ENCODE measurements around the gene POLD2.

POLD2 gene

DNA sequence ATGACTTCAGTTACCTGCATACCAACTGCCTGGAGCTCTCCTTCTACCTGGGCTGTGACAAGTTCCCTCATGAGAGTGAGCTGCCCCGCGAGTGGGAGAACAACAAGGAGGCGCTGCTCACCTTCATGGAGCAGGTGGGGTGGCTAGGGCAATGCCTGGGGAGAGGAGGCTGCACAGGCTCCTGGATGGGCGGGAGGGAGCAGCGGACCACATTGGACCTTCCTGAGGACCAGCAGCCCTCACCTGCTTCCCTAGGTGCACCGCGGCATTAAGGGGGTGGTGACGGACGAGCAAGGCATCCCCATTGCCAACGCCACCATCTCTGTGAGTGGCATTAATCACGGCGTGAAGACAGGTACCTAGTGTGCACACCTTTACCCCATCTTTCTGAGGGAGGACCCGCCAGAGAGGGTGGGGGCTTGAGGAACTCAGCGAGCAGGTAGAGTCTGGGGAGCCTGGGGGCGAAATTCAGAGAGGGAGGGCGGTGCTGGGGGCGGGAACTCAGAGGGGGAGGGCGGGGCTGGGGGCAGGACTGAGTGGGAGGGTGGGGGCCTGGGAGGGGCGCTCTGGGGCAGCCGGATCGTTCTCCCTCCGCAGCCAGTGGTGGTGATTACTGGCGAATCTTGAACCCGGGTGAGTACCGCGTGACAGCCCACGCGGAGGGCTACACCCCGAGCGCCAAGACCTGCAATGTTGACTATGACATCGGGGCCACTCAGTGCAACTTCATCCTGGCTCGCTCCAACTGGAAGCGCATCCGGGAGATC, 10.2 kb downstream of the POLD2 start:
- no peak for DNase-seq

DNA sequence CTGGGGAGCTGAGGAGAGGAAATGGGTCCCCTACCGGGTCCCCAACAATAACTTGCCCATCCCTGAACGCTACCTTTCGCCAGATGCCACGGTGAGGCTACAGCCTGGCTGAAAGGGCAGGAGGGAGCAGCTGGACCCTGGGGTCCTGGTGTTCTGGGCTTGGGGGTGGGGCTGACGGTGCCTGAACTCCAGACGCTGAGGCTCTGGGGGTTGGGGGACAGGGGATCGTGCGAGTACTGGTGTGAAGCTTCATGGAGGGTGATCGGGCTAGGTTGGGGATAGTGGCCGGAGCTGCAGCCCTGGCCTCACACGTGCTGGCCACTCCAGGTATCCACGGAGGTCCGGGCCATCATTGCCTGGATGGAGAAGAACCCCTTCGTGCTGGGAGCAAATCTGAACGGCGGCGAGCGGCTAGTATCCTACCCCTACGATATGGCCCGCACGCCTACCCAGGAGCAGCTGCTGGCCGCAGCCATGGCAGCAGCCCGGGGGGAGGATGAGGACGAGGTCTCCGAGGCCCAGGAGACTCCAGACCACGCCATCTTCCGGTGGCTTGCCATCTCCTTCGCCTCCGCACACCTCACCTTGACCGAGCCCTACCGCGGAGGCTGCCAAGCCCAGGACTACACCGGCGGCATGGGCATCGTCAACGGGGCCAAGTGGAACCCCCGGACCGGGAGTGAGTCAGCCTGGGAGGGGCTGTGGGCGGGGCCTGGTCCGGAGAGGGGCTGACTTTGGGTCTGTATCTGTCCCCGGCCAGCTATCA, 10.9 kb downstream of the POLD2 start:
- no peak for DNase-seq

DNA sequence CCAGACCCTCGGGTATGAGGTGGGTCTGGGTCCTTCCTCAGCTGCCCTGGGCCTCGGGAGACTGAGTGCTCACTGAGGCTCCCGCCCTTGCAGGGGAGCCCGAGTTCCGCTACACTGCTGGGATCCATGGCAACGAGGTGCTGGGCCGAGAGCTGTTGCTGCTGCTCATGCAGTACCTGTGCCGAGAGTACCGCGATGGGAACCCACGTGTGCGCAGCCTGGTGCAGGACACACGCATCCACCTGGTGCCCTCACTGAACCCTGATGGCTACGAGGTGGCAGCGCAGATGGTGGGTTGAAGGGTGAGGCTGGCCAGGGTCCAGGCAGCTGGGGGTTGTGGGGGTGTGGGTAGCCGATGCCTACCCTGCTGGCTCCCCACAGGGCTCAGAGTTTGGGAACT, 11.6 kb downstream of the POLD2 start:
- DNase-seq, result no peak

DNA sequence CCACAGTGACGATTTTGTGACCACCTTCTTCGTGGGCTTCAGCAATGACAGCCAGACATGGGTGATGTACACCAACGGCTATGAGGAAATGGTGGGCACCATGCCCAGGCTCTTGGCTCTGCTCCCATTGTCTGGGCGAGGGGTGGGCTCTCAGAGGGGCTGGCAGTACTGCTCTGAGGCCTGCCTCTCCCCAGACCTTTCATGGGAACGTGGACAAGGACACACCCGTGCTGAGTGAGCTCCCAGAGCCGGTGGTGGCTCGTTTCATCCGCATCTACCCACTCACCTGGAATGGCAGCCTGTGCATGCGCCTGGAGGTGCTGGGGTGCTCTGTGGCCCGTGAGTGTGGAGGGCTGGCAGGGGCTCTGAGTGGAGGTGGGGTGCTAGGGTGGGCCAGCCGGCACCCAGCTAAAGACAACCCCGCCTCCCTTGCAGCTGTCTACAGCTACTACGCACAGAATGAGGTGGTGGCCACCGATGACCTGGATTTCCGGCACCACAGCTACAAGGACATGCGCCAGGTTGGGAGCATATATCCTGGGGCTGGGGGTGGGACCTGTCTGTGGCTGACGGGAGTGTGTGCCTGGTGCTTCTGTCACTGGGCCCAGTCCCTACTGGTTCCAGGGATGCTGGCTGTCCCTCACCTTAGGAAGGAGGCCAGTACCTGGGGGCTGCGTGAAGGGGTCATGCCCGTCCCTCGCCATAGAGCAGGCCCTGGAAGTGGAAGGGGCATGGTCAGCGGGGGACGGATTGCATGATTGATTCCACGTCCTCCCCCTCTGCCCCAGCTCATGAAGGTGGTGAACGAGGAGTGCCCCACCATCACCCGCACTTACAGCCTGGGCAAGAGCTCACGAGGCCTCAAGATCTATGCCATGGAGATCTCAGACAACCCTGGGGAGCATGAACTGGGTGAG, 12.4 kb downstream of the POLD2 start:
- no peak for DNase-seq

DNA sequence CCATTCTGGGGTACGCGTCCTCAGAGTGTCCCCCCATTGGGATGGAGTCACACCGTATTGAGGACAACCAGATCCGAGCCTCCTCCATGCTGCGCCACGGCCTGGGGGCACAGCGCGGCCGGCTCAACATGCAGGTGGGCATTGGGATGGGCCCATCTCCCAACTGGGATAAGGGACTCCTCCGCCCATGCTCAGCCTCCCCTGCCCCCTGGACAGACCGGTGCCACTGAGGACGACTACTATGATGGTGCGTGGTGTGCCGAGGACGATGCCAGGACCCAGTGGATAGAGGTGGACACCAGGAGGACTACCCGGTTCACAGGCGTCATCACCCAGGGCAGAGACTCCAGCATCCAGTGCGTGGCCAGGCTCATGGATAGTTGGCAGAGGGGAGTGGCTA, 13.4 kb downstream of the POLD2 start:
- DNase-seq, result no peak

DNA sequence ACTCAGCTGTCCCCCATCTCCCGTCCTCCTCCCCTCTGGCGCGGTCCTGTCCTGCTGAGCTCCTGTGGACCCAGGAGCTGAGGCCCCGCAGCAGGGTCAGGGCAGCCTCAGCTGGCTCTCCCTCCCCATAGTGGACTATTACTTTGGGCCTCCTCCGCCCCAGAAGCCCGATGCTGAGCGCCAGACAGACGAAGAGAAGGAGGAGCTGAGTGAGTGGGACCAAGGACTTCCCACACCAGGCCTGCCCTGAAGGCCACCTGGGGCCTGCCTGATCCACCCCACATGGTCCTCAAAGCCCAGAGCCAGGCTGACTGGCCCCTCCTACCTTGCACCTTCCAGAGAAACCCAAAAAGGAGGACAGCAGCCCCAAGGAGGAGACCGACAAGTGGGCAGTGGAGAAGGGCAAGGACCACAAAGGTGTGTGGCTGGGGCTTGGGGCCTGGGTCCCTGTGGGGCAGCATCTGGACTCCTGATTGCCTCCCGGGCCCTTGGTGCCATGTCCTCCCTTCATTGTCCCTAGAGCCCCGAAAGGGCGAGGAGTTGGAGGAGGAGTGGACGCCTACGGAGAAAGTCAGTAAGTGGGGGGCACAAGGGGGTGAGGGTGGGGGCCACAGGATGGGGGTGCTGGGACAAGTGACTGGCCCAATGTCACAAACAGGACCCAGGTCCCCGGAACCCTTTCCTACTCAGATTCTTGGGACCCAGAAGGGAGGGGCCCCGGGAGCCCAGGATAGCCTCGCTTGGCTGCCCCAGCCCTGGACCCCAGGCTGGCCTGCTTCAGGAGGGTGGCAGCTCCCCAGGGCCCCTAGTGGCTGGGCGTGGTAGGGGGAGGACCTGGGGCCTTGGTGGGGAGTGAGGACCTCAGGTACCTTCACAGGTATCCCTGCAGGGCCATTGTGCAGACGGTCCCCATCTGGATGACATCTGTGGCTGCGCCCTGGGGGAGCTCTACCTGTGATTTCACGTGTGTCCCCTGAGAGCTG, 14.3 kb downstream of the POLD2 start:
- no peak for DNase-seq

DNA sequence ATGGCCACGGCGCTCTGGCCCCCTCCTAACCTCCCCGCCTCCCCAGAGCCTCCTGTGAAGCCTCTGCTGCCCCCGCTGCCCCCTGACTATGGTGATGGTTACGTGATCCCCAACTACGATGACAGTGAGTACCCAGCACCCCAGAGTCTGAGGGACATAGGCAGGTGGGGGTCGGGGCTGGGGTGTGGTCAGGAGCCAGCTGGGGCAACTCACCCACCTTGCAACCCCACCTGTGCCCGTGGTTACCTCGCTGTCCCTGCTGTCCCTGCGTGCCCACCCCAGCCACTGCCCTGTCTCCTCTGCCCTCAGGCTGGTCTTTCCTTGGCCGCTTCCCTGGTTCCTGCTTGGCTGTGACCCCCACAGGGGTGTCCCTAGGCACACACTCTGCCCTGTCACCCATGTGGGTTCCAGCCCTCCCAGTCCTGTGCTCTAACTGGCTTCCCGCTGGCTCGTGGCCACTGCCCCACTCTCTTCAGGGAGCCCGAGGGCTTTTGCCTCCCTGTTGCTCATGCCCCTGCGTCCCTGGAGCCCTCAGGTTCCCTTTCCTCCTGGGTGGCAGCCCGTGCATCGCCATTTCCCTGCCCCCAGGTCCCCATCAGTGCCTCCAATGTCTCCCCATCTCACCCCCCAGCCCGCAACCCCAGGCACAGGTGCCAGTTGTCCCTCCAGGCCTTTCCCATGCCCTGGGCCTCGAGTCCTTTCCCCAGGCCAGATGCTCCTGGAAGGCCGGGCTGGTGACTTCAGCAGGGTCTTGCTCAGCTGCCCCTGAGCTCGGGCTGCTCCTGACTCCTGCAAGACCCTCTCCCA, 15.2 kb downstream of the POLD2 start:
- DNase-seq, result no peak

DNA sequence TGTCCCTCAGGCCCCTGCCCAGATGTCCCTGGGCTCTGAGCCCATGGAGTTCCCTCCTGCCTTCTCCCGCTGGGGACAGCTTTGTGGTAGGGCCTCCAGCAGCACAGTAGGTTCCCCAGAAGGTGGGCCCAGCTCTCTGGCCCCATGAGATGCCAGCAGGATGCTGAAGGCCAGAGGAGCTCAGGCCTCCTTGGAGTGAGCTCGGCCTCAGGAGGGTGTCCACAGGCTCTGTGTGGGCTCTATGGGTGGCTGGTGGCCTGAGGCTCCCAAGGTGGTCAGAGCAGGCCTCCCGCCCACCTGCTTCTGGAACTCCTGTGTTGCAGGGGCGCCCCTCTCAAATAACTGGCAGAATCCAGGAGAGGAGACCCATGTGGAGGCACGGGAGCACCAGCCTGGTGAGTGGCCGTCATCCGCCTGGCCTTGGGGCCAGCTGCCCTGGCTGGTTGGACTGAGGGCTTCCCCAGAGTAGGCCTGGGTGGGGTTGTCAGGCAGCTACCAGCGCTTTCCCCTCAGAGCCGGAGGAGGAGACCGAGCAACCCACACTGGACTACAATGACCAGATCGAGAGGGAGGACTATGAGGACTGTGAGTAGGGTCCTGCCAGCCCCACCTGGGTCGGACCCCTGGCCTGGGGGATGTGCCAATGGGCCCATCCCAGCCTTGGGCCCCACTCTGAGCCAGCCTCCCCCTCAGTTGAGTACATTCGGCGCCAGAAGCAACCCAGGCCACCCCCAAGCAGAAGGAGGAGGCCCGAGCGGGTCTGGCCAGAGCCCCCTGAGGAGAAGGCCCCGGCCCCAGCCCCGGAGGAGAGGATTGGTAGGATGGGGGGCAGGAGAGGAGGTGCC, 16.0 kb downstream of the POLD2 start:
- no peak for DNase-seq

DNA sequence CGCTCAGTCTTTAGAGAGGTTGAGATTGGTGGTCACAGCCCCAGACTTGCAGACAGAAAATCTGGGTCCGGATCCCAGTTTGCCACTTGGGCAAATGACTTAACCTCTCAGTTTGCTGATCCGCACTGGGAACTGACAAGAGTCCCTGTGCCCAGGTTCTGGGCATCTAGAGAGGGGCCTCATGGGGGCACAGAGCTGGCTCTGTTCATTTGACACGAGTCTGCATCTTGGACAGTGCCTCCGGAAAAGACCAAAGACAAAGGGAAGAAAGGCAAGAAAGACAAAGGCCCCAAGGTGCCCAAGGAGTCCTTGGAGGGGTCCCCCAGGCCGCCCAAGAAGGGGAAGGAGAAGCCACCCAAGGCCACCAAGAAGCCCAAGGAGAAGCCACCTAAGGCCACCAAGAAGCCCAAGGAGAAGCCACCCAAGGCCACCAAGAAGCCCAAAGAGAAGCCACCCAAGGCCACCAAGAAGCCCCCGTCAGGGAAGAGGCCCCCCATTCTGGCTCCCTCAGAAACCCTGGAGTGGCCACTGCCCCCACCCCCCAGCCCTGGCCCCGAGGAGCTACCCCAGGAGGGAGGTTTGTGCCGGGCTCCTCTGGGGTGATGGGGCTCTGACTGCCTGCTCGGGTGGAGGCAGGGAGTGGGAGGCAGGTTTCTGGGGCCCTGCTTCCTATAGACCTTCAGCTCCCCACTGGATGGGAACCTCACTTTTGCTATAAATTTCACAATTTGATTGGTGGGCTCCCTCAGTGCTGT, 16.9 kb downstream of the POLD2 start:
- DNase-seq, result no peak

DNA sequence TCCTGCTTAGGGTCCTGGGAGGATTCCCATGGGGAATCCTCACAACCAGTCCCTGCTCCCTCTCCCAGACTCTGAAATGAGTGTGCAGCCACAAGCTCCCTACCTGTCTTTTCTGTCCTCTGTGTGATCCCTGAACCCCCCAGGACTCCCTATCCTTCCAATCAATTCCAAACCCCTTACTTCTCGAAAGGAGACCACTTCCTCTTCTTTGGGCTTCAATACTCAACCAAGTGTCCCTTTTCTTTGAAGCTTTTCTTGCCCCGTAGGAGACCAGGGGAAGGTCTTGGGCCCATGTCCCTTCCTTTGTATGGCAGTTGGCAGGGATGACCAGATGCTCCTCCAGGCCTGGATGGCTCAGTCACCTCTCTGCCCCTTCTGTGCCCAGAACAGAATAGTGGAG, 17.5 kb downstream of the POLD2 start:
- no peak for DNase-seq

DNA sequence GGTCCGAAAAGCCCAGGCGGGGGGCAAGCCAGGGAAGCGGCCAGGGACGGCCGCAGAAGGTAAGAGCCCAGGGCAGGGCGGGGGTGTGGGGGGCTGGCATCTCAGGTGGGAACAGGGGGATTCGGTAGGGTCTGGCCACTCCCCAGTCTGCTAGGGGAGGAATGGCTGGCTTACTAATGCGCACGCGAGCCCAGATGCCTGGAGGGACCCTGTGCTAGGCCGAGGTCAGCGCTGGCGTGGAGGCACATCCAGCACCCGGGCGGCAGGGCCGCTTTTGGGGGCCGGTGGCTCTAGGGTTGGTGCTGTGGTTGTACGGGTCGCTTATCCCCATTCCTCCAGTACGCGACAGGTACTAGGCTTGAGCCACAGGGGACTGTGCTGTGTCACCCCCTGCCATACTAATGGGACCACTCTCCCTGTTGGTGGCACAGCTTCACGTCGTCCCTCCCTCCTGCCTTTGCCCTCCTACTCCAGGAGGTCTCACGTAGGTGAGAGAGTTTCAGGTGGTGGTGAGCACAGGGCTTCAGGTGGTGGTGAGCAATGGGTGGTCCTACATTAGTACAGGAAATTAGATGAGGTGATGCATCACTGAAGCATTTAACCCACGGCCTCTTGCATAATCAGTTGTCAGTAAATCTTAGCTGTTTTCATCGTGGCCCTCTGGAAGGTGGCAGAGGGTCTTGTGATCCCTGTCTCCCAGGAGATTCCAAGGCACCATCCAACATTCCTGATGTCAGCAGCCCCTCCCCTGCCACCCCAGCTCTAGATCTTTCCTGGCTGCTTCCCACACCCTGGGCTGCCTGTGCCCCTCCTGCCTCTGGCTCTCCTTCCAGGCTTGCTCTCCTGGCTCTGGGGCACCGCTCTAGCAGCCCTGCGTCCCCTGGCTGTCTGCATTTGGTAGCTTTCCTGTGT, 18.2 kb downstream of the POLD2 start:
- no peak for DNase-seq

DNA sequence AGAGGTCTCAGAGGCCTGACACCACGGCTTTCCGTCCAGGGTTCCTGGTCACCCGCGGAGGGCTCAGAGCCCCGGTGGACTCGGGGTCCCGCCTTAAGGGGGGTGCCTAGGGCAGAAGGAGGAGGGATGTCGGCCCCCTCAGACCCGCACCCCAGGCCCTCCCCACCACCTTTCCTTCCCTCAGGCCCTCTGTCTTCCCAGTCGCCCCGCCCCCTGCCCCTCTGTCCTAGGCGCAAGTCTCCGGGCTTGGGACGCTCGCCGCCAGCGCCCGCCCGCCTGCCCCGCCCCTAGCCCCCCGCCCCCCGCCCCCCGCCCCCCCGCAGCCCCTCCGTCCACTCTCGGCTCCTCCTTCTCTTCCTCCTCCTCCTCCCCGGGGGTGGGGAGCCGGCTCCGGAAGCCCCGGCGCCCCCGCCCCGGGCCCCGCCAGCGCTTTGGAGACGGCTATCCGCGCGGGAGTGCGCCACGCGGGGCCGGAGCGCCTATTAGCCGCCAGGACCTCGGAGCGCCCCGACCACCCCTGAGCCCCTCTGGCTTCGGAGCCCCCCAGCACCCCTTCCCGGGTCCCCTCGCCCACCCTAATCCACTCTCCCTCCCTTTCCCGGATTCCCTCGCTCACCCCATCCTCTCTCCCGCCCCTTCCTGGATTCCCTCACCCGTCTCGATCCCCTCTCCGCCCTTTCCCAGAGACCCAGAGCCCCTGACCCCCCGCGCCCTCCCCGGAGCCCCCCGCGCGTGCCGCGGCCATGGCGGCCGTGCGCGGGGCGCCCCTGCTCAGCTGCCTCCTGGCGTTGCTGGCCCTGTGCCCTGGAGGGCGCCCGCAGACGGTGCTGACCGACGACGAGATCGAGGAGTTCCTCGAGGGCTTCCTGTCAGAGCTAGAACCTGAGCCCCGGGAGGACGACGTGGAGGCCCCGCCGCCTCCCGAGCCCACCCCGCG, 19.2 kb downstream of the POLD2 start, which contains the start of gene AEBP1:
AEBP1 (plus strand) TSS at position 423 of the 937 bp plus-strand sequence; CDS start at position 744, 321 bp downstream.
- DNase-seq, result no peak

DNA sequence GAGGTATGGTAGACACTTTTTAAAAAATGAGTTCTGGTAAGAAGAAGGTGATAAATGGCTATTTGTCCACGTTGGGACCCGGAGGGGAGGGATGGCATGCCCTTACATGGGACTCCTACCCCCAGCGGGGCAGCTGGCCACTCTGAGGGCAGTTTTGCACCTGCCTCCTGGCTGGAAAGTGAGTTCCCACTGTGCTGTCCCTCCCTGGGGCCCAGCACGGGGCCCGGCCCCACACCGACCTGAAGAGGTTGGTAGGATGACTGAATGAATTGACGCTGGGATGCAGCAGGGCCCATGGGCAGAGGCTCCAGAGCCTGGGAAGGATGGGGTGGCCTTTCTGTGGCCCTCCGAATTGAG, 19.8 kb downstream of the POLD2 start:
- DNase-seq, result no peak

DNA sequence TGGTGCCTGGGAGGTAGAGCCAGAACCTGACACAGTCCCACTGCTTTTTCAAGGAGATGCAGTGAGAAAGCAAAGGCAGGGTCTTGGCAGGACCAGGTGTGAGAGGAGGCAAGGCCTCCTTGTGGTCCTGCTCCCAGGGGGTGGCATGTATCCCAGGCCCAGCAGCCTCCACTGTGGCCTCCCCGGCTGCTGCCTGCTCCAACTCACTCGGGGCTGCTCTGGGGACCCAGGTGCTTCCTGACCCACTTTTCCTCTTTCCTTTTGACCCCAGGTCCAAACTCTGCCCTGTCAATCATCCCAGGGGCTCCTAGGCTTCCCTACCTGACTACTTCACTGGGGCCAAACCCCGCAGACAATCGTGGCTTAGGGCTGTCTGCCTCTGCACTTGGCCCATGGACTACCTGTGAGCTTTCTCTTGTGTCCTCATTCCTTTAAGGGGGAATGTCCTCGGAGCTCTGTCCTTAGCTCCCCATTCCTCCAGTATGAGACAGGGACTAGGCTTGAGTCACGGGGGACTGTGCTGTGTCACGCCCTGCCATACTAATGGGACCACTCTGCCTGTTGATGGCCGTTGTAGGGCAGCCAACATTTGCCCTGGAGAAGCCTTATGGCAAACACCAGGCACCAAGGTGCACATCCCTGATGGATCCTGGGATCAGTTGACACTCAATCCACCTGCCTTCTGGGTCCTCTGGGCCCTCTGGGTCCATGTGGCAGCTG, 20.3 kb downstream of the POLD2 start:
- no peak for DNase-seq

DNA sequence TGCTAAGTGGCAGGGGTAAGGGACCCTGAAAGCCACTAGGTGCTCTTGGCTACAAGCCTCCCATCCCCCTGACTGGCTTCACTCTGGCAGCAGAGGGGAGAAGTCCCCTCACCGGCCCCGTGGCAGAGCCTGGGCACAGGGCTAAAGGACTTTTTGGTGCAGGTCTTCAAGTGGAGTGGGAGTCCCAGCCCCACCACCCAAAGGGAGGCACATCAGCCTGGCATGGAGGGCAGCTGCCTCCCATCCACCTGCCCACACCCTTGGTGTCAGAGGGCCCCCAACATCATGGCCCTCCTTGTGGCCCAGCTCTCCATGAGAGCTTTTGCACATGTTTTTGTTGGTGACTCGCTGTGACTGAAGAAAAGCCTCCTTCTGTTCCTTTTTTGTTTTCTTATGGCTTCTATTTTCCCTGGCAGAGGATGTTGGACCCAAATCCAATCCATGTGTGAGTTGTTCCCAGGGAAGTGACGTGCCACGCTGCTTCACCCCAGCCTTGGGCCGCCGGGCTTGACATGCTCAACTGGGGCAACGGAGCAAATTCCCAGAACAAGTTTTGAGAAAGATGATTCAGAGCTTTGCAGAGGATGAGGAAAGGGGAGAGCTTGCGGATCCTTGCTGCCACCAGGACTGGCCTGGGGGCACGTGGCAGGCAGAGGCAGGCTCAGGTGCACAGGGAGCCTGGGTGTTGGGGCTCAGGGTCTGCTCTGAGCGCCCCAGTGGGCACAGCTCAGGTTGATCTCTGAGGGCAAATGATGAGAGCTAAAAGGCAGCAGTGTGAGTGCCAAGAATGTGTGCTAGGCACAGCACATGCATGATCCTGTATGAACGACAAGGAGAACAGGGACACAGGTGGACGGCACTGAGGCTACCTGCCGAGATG, 21.1 kb downstream of the POLD2 start:
- DNase-seq, result no peak

Measured in inflammatory macrophage treated with lipopolysaccharide for 4 hours (primary cell).